Loucy (cell line): ENCODE data around the gene PDE3B.

ENCODE experiments used
- CTCF ChIP-seq: fragments of 200-600 bp; sonication (generic); conservative IDR thresholded peaks from 2 replicates; pipeline ENCODE4 v1.5.1; 2014; ENCODE audit warnings: mild to moderate bottlenecking, antibody characterized with exemption, low read length
- EZH2phosphoT487 ChIP-seq: fragments of 200-600 bp; IDR thresholded peaks from 2 replicates; pipeline ENCODE4 v1.6.1; 2018; ENCODE audit warnings: antibody characterized with exemption, mild to moderate bottlenecking, moderate library complexity, borderline replicate concordance

- TF ChIP-seq CTCF (no peak), EZH2phosphoT487 (no peak)
Observed at GRCh38 chr11:14855890-14856289, 212.3 kb downstream of the PDE3B start.
